PC-9 (cell line): ENCODE measurements around the gene CROCC.

Experiments
- EZH2 ChIP-seq: fragments of 200-600 bp; sonication (generic); IDR thresholded peaks from 2 replicates; pipeline ENCODE4 v1.8.0; 2017; ENCODE audit warnings: antibody characterized with exemption, low read depth
- TF ChIP-seq, protein P1 (sequence below): fragments of 200-600 bp; sonication (generic); conservative IDR thresholded peaks from 2 replicates; pipeline ENCODE4 v1.6.1; 2017; ENCODE audit warnings: mixed run types, antibody characterized with exemption, mild to moderate bottlenecking, moderate library complexity

- TF ChIP-seq, protein P1, sequence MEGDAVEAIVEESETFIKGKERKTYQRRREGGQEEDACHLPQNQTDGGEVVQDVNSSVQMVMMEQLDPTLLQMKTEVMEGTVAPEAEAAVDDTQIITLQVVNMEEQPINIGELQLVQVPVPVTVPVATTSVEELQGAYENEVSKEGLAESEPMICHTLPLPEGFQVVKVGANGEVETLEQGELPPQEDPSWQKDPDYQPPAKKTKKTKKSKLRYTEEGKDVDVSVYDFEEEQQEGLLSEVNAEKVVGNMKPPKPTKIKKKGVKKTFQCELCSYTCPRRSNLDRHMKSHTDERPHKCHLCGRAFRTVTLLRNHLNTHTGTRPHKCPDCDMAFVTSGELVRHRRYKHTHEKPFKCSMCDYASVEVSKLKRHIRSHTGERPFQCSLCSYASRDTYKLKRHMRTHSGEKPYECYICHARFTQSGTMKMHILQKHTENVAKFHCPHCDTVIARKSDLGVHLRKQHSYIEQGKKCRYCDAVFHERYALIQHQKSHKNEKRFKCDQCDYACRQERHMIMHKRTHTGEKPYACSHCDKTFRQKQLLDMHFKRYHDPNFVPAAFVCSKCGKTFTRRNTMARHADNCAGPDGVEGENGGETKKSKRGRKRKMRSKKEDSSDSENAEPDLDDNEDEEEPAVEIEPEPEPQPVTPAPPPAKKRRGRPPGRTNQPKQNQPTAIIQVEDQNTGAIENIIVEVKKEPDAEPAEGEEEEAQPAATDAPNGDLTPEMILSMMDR = no peak
- no peak for TF ChIP-seq EZH2
Measured at GRCh38 chr1:16978567-16979474, 57.1 kb downstream of the CROCC start.
